ENCODE measurements around the gene HCAR3. TPM values are rescaled to one million over a fixed set of nuclear protein-coding genes. Genes with fewer than 3 reads are reported as not detected.

Gene HCAR3
- total RNA-seq, 4 donors from 2014 or later, result 0.42 to 0.56 TPM; not detected in 2

DNA sequence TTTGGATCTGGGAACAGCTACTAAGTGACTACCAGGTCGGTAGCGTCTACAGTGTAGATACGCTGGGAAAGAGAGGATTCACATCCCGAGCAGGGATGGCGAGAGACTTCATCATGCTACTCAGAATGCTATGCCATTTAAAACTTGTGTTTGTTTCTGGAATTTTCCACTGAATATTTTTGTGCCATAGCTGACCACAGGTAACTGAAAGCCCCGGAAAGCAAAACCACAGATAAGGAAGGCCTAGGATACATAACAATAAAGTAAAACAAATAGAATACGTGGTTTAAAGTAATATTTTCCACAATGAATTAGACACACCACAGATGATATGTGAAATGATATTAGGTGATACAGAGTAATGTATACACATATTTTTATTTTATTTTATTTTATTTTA is 22.0 kb upstream of the HCAR3 start:
- WGBS, 2 donors, result 90 to 92% methylated on average over 7 of the region's 7 CpGs
- H3K36me3 ChIP-seq, result no peaks in the 10 kb centered on the region
- H3K4me3 ChIP-seq (replicated peaks in 1 of 3), result no peak overlapping the region
- no peak for DNase-seq
- H3K27me3 ChIP-seq, result no peaks in the 10 kb centered on the region
- intact Hi-C loops (cut with DNase I), result loop anchor here (10.0 kb wide), 1 partner anchor 94 kb away; no protein-coding TSS in a partner anchor
- no peaks in the 10 kb centered on the region for H3K9me3 ChIP-seq
- TF ChIP-seq POLR2A (IDR thresholded peaks at IDR 0.05), result no peak
- TF ChIP-seq, protein P1, sequence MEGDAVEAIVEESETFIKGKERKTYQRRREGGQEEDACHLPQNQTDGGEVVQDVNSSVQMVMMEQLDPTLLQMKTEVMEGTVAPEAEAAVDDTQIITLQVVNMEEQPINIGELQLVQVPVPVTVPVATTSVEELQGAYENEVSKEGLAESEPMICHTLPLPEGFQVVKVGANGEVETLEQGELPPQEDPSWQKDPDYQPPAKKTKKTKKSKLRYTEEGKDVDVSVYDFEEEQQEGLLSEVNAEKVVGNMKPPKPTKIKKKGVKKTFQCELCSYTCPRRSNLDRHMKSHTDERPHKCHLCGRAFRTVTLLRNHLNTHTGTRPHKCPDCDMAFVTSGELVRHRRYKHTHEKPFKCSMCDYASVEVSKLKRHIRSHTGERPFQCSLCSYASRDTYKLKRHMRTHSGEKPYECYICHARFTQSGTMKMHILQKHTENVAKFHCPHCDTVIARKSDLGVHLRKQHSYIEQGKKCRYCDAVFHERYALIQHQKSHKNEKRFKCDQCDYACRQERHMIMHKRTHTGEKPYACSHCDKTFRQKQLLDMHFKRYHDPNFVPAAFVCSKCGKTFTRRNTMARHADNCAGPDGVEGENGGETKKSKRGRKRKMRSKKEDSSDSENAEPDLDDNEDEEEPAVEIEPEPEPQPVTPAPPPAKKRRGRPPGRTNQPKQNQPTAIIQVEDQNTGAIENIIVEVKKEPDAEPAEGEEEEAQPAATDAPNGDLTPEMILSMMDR (IDR thresholded peaks at IDR 0.05), result no peak
- H3K4me1 ChIP-seq, result peaks cover 0 to 5% of the 10 kb centered on the region in 2 donors
- H3K27ac ChIP-seq, result no peak overlapping the region

DNA sequence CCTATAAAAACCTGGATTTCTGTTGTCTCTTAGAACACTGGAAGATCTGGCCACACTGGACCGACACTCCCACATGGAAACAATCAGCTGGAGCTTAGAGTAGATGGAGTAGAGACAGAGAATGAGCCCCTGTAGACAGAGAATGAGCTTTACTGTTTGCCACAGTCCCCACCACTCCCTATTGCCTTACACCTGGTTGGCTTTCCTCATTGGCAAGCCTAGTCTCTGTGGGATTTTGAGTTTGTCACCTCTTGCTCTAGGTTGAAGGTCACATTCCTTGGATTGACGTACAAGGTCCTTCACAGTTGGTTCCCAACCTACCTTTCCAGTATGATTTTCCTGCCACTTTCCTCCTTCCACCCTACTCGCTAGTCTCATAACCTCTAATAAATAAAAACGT is 16.0 kb upstream of the HCAR3 start:
- no peak for DNase-seq
- H3K4me1 ChIP-seq, result peaks cover 6 to 41% of the 10 kb centered on the region in 2 donors
- H3K4me3 ChIP-seq (replicated peaks in 1 of 3), result no peak overlapping the region
- H3K27ac ChIP-seq, result no peak overlapping the region
- H3K27me3 ChIP-seq, result no peaks in the 10 kb centered on the region
- H3K36me3 ChIP-seq, result no peaks in the 10 kb centered on the region
- intact Hi-C loops (cut with DNase I), result loop anchor here (10.0 kb wide), 1 partner anchor 88 kb away; no protein-coding TSS in a partner anchor
- H3K9me3 ChIP-seq, result no peaks in the 10 kb centered on the region
- 91% methylated on average over 4 of the region's 4 CpGs for WGBS, 2 donors
- no peak for TF ChIP-seq POLR2A (IDR thresholded peaks at IDR 0.05)
- TF ChIP-seq, protein P1 (IDR thresholded peaks at IDR 0.05), result no peak

DNA sequence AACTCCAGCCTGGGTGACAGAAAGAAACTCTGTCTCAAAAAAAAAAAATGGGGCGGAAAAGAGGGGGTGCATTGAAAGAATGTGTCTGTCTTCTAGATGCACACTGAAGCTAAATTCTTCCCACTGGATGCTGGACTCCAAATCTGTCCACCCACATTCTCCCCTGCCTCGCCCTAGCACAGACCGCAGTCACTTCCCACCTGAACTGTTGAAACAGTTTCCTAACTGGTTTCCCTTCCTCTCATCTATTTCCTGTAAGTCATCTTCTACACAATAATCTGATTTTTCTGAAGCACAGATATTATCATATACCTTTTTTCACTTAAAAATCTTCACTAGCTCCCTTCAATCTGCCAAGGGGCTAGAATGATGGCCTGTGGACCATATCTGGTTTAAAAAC is 15.6 kb upstream of the HCAR3 start:
- WGBS, 2 donors, result 85 to 90% methylated on average over 3 of the region's 3 CpGs
- intact Hi-C loops (cut with DNase I), result loop anchor here (10.0 kb wide), 1 partner anchor 87 kb away; no protein-coding TSS in a partner anchor
- Histone ChIP-seq H3K27me3 (no peaks in the 10 kb centered on the region), H3K4me1 (peaks cover 6 to 45% of the 10 kb centered on the region in 2 donors), H3K27ac (no peak overlapping the region), H3K9me3 (no peaks in the 10 kb centered on the region), H3K4me3 (replicated peaks in 1 of 3) (no peak overlapping the region), H3K36me3 (no peaks in the 10 kb centered on the region)
- DNase-seq, result no peak
- no peak for TF ChIP-seq POLR2A (IDR thresholded peaks at IDR 0.05)
- TF ChIP-seq, protein P1 (IDR thresholded peaks at IDR 0.05), result no peak

DNA sequence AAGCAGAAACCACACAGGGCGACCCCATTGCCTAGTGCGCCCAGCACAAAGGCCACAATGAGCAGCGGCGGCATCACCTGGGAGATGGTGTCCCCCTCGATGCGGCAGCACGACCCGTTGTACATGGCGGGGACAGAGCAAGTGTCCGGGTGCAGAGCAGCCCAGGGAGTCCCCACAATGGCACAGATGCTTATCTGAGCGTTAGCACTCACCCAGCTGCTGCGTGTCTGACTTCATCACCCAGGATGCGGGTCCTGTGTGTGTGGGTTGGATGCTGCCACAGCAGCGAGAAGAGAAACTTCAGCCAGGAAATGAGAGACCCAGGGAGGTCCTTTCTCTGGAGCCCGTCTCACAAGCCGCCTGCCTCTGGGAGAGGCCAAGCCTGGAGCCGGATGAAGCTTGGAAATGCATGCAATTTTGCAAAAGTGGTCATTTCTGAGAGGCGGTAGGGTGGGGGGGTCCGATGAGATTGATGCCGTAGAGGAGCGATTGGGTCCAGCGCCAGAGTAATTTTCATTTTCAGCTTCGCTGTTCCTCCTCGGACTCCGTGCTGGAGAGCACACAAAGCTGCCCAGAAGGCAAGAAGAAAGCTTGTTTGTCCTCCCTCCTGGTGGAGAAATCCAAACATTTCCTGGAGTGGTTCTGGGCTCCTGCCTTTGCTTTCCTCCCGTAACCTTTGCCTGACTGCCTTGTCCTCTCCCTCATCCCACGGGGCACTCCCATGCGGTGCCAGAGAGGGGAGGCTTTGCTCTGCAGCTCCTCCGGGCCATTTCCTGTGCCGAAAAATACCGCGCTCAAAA is 13.8 kb upstream of the HCAR3 start, which contains the start of gene HCAR1:
Gene HCAR1, minus strand, starts transcription at position 630 of the 800 bp plus-strand sequence. Its CDS starts 505 bp downstream, at position 125.
- no peaks in the 10 kb centered on the region for H3K36me3 ChIP-seq
- H3K27me3 ChIP-seq, result no peaks in the 10 kb centered on the region
- intact Hi-C loops (cut with DNase I), result loop anchor here (10.0 kb wide), 1 partner anchor 86 kb away; no protein-coding TSS in a partner anchor
- 24 to 33% methylated on average over 22 to 32 of the region's 32 CpGs for WGBS, 2 donors
- peak within 1 kb of the TSS in 1 of 3 donors; percentile 12 for H3K4me3 ChIP-seq (replicated peaks in 1 of 3)
- TF ChIP-seq POLR2A (IDR thresholded peaks at IDR 0.05), result peak in 1 of 2 donors; percentile 20
- TF ChIP-seq, protein P1 (IDR thresholded peaks at IDR 0.05), result peak in 4 of 6 experiments; percentile 23 to 47 (median 33)
- H3K27ac ChIP-seq, result peak within 1 kb of the TSS; percentile 46 to 81 (median 64)
- peaks cover 6 to 58% of the 10 kb centered on the region in 2 donors for H3K4me1 ChIP-seq
- no peaks in the 10 kb centered on the region for H3K9me3 ChIP-seq
- peak; percentile 61 to 68 for DNase-seq
